Suppressor macrophage (primary cell): ENCODE measurements around the gene PRSS33.

Source experiments
- DNase-seq, 4 experiments: peaks; one replicate each; pipeline ENCODE4 v3.0.0-alpha.2; 2020 to 2022

Gene PRSS33

GRCh38 chr16:2776500-2777139, 10.7 kb downstream of the PRSS33 start:
- peak; percentile 38 to 75 (median 54) for DNase-seq

DNA sequence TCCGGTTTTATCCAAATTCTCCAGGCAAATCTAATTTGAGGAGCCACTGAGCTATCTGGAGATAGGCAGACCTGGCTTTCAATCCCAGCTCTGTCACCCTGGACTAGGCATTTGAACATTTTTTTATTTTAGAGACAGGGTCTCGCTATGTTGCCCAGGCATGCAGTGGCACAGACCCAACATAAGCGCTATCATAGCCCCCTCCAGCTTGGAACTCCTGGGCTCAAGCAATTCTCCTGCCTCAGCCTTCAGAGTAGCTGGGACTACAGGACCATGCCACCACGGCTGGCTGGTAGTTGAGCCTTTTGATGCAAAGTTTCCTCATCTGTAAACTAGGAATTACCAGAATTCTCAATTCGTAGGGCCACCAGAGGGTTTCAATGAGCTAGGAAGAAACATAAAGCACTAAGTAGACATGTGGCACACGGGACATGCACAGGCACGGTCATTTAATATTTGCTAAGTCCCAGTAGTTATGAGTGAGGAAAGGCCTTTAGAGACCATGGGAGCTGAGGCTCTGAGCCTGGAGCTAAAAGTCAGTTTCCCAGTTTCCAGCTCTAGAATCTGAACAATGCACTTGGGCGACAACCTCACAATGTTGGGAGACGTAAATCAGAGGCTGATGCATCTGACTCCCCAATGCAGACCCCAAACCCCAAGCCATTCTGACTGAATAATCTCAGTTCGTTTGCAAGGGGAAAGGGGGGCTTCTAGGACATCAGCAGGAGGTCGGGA, 11.4 kb downstream of the PRSS33 start:
- DNase-seq, result no peak

DNA sequence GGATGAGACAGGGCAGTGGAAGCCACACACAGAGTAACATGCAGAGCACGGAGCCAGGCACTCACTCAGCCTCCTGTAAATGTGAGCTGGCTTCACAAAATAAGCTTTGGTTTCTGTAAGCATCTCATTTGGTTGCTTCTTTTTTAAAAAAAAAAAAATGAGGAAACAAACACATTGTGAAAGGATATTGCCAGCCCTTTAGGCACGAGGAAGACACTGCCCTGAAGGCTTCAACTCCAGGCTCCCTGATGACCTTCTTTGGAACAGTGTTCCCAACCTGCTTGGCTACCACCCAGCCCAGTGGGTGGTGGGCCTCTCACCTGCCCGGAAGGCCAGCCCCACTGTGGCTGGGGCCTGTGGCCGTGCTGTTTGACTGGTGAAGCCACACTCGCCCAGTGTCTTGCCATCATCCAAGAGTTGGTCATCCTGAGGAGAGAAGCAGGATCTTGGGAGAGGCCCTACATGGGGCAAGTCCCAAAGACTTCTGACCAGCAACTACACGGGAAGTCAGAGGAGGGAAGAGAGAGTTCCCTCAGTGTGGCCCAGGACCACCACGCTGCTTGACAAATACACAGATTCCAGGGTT, 12.1 kb downstream of the PRSS33 start:
- peak in 3 of 4 experiments; percentile 44 to 53 (median 48) for DNase-seq

GRCh38 chr16:2774161-2774891, 13.0 kb downstream of the PRSS33 start:
- no peak for DNase-seq

GRCh38 chr16:2773188-2773968, 14.0 kb downstream of the PRSS33 start:
- DNase-seq, result no peak

- DNase-seq, result no peak
These were observed 15.6 kb downstream of the PRSS33 start for GRCh38 chr16:2771496-2772402.

DNA sequence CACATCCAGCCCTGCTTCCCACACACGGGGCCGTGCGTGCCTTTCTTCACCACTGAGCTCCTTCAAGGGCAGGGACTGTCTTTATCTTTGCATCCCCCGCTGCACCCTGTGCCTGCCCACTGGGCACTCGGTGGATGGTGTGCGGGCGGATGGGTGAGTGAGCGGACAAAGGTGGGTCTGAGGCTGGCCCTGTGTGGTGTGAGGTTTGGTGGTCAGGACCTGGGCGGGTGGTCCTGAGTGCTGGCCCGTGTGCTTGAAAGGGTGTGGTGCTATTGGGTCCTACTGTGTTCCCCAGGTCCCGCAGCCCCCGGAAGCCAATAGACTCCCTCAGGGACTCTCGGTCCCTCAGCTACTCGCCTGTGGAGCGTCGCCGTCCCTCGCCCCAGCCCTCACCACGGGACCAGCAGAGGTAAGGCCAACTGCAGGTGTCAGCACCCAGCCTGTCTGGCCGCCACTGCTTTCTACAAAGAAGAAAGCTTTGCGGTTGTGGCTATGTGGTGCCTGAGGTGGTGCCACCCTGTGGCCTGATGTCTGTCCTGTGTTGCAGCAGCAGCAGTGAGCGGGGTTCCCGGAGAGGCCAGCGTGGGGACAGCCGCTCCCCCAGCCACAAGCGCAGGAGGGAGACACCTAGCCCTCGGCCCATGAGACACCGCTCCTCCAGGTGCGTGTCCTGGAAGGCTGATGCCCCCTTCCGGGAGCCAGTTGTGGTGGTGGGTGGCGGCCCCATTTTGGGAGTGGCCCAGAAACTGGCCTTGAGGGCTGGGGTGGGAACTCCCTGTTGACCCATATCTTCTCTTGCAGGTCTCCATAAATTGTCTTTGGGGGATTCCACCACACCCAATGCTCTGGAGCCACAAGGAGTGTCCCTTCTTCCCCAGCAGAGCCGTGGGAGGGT, 17.1 kb downstream of the PRSS33 start:
- DNase-seq, result no peak

DNA sequence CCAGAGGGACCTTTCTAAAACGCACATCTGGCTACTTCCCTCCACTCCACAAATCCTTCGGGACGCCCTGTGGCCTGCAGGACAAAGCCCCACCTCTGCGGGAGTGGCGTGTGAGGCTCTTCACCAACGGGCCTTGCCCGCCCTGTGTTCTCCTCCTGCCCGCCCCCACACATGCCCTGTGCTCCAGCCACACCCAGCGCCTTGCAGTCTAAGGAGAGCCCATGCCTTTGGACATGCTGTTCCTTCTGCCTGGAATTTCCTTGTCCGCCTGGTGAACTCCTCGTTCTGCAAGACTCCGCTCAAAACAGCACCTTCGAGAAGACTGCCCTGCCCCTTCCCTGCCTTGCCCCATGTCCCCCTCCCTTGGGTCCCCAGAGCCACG, 17.7 kb downstream of the PRSS33 start:
- DNase-seq, result no peak

DNA sequence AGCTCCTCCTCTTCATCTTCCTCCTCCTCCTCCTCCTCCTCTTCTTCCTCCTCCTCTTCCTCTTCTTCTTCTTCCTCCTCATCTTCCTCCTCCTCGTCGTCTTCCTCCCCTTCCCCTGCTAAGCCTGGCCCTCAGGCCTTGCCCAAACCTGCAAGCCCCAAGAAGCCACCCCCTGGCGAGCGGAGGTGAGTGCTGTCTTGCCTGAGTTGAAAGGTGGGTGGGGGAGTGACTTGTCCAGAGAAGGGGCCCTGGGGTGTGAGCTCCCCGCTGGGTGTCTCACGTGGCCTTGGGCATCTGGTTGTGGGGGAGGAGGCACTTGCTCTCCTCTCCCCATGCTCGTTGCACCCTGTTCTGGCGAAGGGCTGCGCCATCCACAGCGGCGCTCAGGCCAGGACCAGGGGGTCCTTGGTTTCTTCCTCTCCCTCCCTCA, 18.2 kb downstream of the PRSS33 start:
- DNase-seq, result no peak

DNA sequence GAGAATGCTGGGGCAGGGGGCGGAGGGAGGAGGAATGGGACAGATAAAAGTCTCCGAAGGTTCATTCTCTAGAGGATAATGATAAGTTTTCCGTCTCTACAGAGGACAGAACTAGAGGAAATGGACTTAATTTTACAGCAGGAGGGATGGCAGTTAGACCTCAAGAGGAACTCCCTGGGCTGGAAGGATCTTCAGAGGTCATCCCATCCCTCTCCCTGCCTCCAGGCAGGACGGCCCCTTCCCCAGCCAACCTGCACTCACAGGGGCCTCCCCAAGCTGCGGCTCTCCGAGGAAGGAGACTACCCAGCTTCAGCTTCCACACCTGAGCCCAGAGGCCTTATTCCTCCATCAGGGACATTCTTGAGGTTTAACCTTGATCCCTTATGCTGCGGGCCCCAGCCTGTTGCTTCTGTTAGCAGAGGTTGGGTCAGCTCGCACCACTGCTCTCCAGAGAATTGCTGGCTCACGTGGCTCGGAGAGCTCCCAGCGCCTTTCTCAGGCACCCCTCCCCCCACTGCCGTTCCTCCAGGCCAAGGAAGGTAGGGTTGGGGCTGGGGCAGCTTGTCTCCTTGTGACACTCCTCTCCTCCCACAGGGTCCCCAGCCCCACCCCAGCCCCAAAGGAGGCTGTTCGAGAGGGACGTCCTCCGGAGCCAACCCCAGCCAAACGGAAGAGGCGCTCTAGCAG, 18.8 kb downstream of the PRSS33 start:
- DNase-seq, result no peak

DNA sequence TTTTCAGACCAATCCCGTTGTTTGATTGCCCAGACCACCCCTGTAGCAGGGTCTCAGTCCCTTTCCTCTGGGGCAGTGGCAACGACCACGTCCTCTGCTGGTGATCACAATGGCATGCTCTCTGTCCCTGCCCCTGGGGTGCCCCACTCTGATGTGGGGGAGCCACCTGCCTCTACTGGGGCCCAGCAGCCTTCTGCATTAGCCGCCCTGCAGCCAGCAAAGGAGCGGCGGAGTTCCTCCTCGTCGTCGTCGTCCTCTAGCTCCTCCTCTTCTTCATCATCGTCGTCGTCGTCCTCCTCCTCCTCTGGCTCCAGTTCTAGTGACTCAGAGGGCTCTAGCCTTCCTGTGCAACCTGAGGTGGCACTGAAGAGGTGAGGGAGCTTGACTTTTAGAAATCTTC, 19.5 kb downstream of the PRSS33 start:
- no peak for DNase-seq

DNA sequence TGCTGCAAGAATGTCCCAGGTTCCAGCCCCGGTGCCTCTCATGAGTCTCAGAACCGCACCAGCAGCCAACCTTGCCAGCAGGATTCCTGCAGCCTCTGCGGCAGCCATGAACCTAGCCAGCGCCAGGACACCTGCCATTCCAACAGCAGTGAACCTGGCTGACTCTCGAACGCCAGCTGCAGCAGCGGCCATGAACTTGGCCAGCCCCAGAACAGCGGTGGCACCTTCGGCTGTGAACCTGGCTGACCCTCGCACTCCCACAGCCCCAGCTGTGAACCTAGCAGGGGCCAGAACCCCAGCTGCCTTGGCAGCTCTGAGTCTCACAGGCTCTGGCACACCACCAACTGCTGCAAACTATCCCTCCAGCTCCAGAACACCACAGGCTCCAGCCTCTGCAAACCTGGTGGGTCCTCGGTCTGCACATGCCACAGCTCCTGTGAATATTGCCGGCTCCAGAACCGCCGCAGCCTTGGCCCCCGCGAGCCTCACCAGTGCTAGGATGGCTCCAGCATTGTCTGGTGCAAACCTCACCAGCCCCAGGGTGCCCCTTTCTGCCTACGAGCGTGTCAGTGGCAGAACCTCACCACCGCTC, 20.1 kb downstream of the PRSS33 start:
- DNase-seq, result no peak

- no peak for DNase-seq
These were observed 20.8 kb downstream of the PRSS33 start for GRCh38 chr16:2766430-2767139.

DNA sequence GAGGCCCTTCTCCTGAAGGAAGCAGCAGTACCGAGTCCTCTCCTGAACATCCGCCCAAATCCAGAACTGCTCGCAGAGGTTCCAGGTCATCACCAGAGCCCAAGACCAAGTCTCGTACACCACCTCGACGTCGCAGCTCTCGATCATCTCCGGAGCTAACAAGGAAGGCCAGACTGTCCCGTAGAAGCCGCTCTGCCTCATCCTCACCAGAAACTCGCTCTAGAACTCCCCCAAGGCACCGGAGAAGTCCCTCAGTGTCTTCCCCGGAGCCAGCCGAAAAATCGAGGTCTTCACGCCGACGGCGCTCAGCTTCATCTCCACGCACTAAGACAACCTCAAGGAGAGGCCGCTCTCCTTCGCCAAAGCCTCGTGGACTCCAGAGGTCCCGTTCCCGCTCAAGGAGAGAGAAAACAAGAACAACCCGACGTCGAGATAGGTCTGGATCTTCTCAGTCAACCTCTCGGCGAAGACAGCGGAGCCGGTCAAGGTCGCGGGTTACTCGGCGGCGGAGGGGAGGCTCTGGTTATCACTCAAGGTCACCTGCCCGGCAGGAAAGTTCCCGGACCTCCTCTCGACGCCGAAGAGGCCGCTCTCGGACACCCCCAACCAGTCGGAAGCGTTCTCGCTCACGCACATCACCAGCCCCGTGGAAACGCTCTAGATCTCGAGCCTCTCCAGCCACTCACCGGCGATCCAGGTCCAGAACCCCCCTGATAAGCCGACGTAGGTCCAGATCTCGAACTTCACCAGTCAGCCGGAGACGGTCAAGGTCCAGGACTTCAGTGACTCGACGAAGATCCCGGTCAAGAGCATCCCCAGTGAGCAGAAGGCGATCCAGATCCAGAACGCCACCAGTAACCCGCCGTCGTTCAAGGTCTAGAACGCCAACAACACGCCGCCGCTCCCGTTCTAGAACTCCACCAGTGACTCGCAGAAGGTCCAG, 21.6 kb downstream of the PRSS33 start:
- DNase-seq, result no peak

- DNase-seq, result no peak
These were observed 22.6 kb downstream of the PRSS33 start for GRCh38 chr16:2764718-2765117.

GRCh38 chr16:2763173-2763572, 24.2 kb downstream of the PRSS33 start:
- no peak for DNase-seq

- DNase-seq, result no peak
These were observed 24.6 kb downstream of the PRSS33 start for GRCh38 chr16:2762711-2763110.
